K562 (cell line): Measurements from ENCODE around the gene USP32. TPM values are rescaled to one million over a fixed set of nuclear protein-coding genes. Genes with fewer than 3 reads are reported as not detected.

Experiments
- ATAC-seq: fragments of 200-7000 bp; cut with Tn5 transposase; 3 replicates; pipeline ENCODE4 v1.9.1; 2020; ENCODE audit warnings: moderate library complexity
- BruUV-seq: library from RNA; stranded (reverse); fragments of 400-500 nt; replicated peaks from 2 replicates; lab custom pipeline; 2021; lab: Mats Ljungman, UMichigan
- CTCF ChIA-PET: fragments of 300-600 bp; formaldehyde crosslinking; extraction: SDS; loops from one replicate; lab custom pipeline; 2021; ENCODE audit warnings: low intra/inter-chr PET ratio; lab: Yijun Ruan, JAX
- POLR2A ChIA-PET: fragments of 300-600, 350-650 bp; sonication (Branson Sonifier 250); formaldehyde crosslinking; extraction: SDS; loops from one replicate; lab custom pipeline; 2021; ENCODE audit warnings: antibody characterized with exemption, inconsistent platforms; lab: Yijun Ruan, JAX
- DNase-seq, 4 experiments: peaks; one replicate each; pipeline versions ENCODE4 v3.0.0 to v3.0.0-alpha.2; 2011 to 2018; ENCODE audit warnings: low spot score in 3 of 4, mixed read lengths in 3 of 4; ENCODE audit errors: extremely low read depth in 1 of 4
- FAIRE-seq: peaks from 2 replicates; lab custom pipeline; 2011; peaks lifted over from hg19 to GRCh38; lab: Jason Lieb, UNC
- H2AFZ ChIP-seq: 2 replicates; pipeline ENCODE4 v1.6.0; 2011; ENCODE audit warnings: low read depth, low read length, control low read depth, inconsistent platforms
- H3K27ac ChIP-seq: fragments of 200-600 bp; 3 replicates; pipeline ENCODE4 v1.8.0; 2011; ENCODE audit warnings: low read depth, mild to moderate bottlenecking, control low read depth, inconsistent platforms, low read length, moderate library complexity, mixed read lengths; ENCODE audit errors: extremely low read depth
- H3K27me3 ChIP-seq, 2 experiments: fragments of 300-600 bp in 1 of 2; 2 replicates in 1 of 2; 3 replicates in 1 of 2; pipeline versions ENCODE4 v1.6.0 to v1.8.0; 2011; ENCODE audit warnings: inconsistent platforms in 2 of 2, low read length in 2 of 2, mild to moderate bottlenecking in 1 of 2, mixed read lengths in 1 of 2, moderate library complexity in 1 of 2; ENCODE audit not compliant: control insufficient read depth in 2 of 2, insufficient read depth in 2 of 2
- H3K36me3 ChIP-seq: fragments of 300-600 bp; 3 replicates; pipeline ENCODE4 v1.8.0; 2011; ENCODE audit warnings: mild to moderate bottlenecking, low read length, inconsistent platforms; ENCODE audit not compliant: control insufficient read depth, insufficient read depth
- H3K4me1 ChIP-seq, 2 experiments: fragments of 200-600 bp in 1 of 2; replicated peaks in 1 of 2; 2 replicates in 1 of 2; 3 replicates in 1 of 2; pipeline versions ENCODE4 v1.5.1 to v1.8.0; 2011; ENCODE audit warnings: inconsistent platforms in 2 of 2, low read length in 2 of 2, mild to moderate bottlenecking in 1 of 2, mixed read lengths in 1 of 2, moderate library complexity in 1 of 2; ENCODE audit not compliant: control insufficient read depth in 2 of 2, insufficient read depth in 2 of 2
- H3K4me2 ChIP-seq: 2 replicates; pipeline ENCODE4 v1.6.1; 2011; ENCODE audit warnings: low read length, control low read depth, inconsistent platforms, mixed read lengths; ENCODE audit not compliant: insufficient read depth
- H3K4me3 ChIP-seq: fragments of 200-600 bp; sonication (generic), shearing (Covaris generic); 2 replicates; pipeline ENCODE4 v1.5.1; 2016; ENCODE audit warnings: control low read depth, inconsistent platforms
- H3K79me2 ChIP-seq: fragments of 200-600 bp; 3 replicates; pipeline ENCODE4 v1.8.0; 2011; ENCODE audit warnings: low read length, inconsistent platforms; ENCODE audit not compliant: control insufficient read depth, insufficient read depth
- H3K9ac ChIP-seq, 2 experiments: 2 replicates each; pipeline versions ENCODE4 v1.6.0 to v1.6.1; 2011; ENCODE audit warnings: low read depth in 2 of 2, low read length in 2 of 2, control low read depth in 1 of 2, inconsistent platforms in 1 of 2, mild to moderate bottlenecking in 1 of 2, mixed read lengths in 1 of 2; ENCODE audit not compliant: insufficient read depth in 1 of 2
- H3K9me1 ChIP-seq: one replicate; pipeline ENCODE4 v1.6.0; 2011; ENCODE audit warnings: inconsistent platforms, mild to moderate bottlenecking, low read length, moderate library complexity; ENCODE audit not compliant: control insufficient read depth, insufficient read depth
- H3K9me3 ChIP-seq: replicated peaks from 2 replicates; pipeline ENCODE4 v1.5.1; 2011; ENCODE audit warnings: low read depth, low read length, inconsistent platforms; ENCODE audit not compliant: control insufficient read depth, insufficient read depth
- H4K20me1 ChIP-seq: replicated peaks from 2 replicates; pipeline ENCODE4 v1.6.1; 2011; ENCODE audit warnings: low read length, inconsistent platforms, mixed read lengths; ENCODE audit not compliant: control insufficient read depth, insufficient read depth
- ARID1B ChIP-seq: fragments of 450-650 bp; IDR thresholded peaks from 2 replicates; pipeline ENCODE4 v1.6.1; 2016; ENCODE audit warnings: antibody characterized with exemption, mild to moderate bottlenecking, inconsistent platforms
- CBFA2T2 ChIP-seq: fragments of 450-650 bp; conservative IDR thresholded peaks from 2 replicates; pipeline ENCODE4 v1.6.1; 2017; ENCODE audit warnings: mild to moderate bottlenecking
- CBFA2T3 ChIP-seq: fragments of 450-650 bp; IDR thresholded peaks from 2 replicates; pipeline ENCODE4 v1.6.1; 2017
- CEBPB ChIP-seq: fragments of 450-650 bp; IDR thresholded peaks from 2 replicates; pipeline ENCODE4 v1.6.1; 2016; ENCODE audit warnings: missing genetic modification characterization, missing compliant biosample characterization
- CEBPG ChIP-seq, 3 experiments: fragments of 200-800 bp in 1 of 3; sonication (Bioruptor generic) in 1 of 3; sonication (generic) in 1 of 3; formaldehyde crosslinking in 1 of 3; IDR thresholded peaks in 2 of 3; conservative IDR thresholded peaks in 1 of 3; 2 replicates each; pipeline versions ENCODE4 v1.6.1 to v1.8.0; 2016 to 2022; ENCODE audit warnings: missing compliant biosample characterization in 2 of 3, missing genetic modification characterization in 2 of 3, mild to moderate bottlenecking in 1 of 3, missing genetic modification reagents in 1 of 3
- CXXC5 ChIP-seq: fragments of 250-450 bp; sonication (Bioruptor Pico); IDR thresholded peaks from 2 replicates; pipeline ENCODE4 v1.8.0; 2022; ENCODE audit warnings: inconsistent platforms, mild to moderate bottlenecking, moderate library complexity
- E4F1 ChIP-seq: fragments of 250-450 bp; sonication (Bioruptor Pico); IDR thresholded peaks from 2 replicates; pipeline ENCODE4 v1.5.0; 2021; ENCODE audit warnings: mild to moderate bottlenecking, borderline replicate concordance
- EP300 ChIP-seq: IDR thresholded peaks from 2 replicates; pipeline ENCODE4 v1.6.1; 2012; ENCODE audit warnings: low read length, improper control_type of control experiment
- MEIS2 ChIP-seq: fragments of 450-650 bp; IDR thresholded peaks from 2 replicates; pipeline ENCODE4 v1.6.1; 2014; ENCODE audit warnings: mild to moderate bottlenecking; ENCODE audit not compliant: partially characterized antibody
- MTA2 ChIP-seq: fragments of 450-650 bp; IDR thresholded peaks from 2 replicates; pipeline ENCODE4 v1.6.1; 2016; ENCODE audit warnings: low read depth
- RCOR1 ChIP-seq, 2 experiments: IDR thresholded peaks; 2 replicates each; pipeline ENCODE4 v1.6.1; 2012; ENCODE audit warnings: low read depth in 2 of 2, low read length in 2 of 2, borderline replicate concordance in 1 of 2, improper control_type of control experiment in 1 of 2
- SOX6 ChIP-seq: fragments of 450-650 bp; IDR thresholded peaks from 2 replicates; pipeline ENCODE4 v1.6.1; 2014; ENCODE audit warnings: mild to moderate bottlenecking
- TCF3 ChIP-seq: sonication (generic); formaldehyde crosslinking; IDR thresholded peaks from 2 replicates; pipeline ENCODE4 v1.4.0; 2020; ENCODE audit warnings: mild to moderate bottlenecking, missing genetic modification reagents
- ZEB2 ChIP-seq: fragments of 450-650 bp; IDR thresholded peaks from 2 replicates; pipeline ENCODE4 v1.6.1; 2016
- ZNF217 ChIP-seq: sonication (generic); formaldehyde crosslinking; IDR thresholded peaks from 2 replicates; pipeline ENCODE4 v1.8.0; 2022; ENCODE audit warnings: mild to moderate bottlenecking, missing genetic modification reagents
- WGBS: fragments of 100-300 bp; shearing (Covaris generic); methylation state at CpG from one replicate; pipeline ENCODE4 v1.1.6; 2016; ENCODE audit warnings: low coverage, mixed read lengths; ENCODE audit not compliant: insufficient coverage; ENCODE audit errors: missing lambda C conversion rate; 5-methylcytosine and 5-hydroxymethylcytosine counted together
- in situ Hi-C: fragments of 300-500 bp; cut with MboI; formaldehyde crosslinking; loops from 4 replicates; pipeline ENCODE4 v1.15.0; 2018; ENCODE audit warnings: inconsistent platforms, mixed read lengths
- intact Hi-C: fragments of 100-400 bp; cut with micrococcal nuclease; formaldehyde crosslinking; loops from 2 replicates; pipeline ENCODE4 v1.14.2; 2022
- polyA plus RNA-seq, 8 experiments: library from polyadenylated mRNA; depleted of rRNA in 4 of 8; stranded (reverse) in 5 of 8; unstranded in 3 of 8; fragments of >200 nt; fragmentation: Nextera tagmentation in 2 of 8; fragmentation: Illumina TruSeq in 1 of 8; extraction: Ambion mirVana in 2 of 8; extraction: Trizol in 1 of 8; gene quantifications; 2 replicates each; pipeline versions ENCODE4 v1.2.1 to v1.2.3, GENCODE V29; 2011 to 2014; ENCODE audit warnings: inconsistent platforms in 1 of 8, missing spikeins in 1 of 8
- total RNA-seq, 7 experiments: library from RNA; depleted of rRNA in 6 of 7; stranded (reverse); fragments of >200 nt in 6 of 7; fragmentation: Illumina TruSeq in 2 of 7; extraction: Trizol in 2 of 7; gene quantifications; 2 replicates each; pipeline versions ENCODE4 v1.2.1 to v1.2.3, GENCODE V29; 2011 to 2021; ENCODE audit warnings: low replicate concordance in 1 of 7
- TF ChIP-seq, protein P1 (sequence below): fragments of 450-650 bp; IDR thresholded peaks from 2 replicates; pipeline ENCODE4 v1.6.1; 2016; ENCODE audit warnings: missing biosample characterization, missing genetic modification characterization
- TF ChIP-seq, protein P2 (sequence below): fragments of 250-450 bp; sonication (Bioruptor Pico); IDR thresholded peaks from 2 replicates; pipeline ENCODE4 v1.8.0; 2021; ENCODE audit warnings: mild to moderate bottlenecking, moderate library complexity

The USP32 gene
- total and polyA plus RNA-seq, 9 of the 15 experiments (the other 6 are each of a cell fraction or from before 2014, with no cell fraction given) = 18.0 to 69.3 (median 47.1) TPM

DNA sequence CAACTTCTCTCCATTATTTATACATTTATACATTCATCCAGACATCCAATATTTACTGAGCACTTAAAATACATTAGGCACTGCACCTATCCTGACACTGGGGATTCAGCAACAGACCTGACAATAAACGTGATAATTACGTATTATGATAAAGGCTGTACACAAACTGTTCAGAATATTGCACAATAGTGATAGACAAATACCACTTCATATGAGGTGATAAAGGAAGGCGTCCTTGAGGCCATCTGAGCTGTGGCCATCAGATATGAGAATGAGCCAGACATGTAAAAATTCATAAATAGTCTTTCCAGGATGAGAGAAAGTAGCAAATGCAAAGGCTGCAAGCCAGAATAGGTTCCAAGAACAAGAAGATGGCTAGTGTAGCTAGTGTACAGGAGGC, 8.6 kb downstream of the USP32 start (continued):
- TF ChIP-seq CEBPG (CRISPR knock-in tag; IDR thresholded peaks at IDR 0.05) (peak; percentile 87), CEBPG (tag; conservative IDR thresholded peaks at IDR 0.05 in 1 of 2, IDR thresholded peaks at IDR 0.05 in 1 of 2) (peak; percentile 80 to 98), CXXC5 (peak; percentile 71), CEBPB (tag) (peak; percentile 98), SOX6 (peak; percentile 53; the same call in 1 of the 2 replicates), CBFA2T3 (peak; percentile 40), EP300 (peak; percentile 36; the same call in 1 of the 2 replicates), RCOR1 (IDR thresholded peaks at IDR 0.05; ENCODE audit: borderline replicate concordance in 1 of 2, low read depth in 2 of 2, low read length in 2 of 2) (peak in 1 of 2 experiments; percentile 53; a peak in 1 of 4 replicates)
- TF ChIP-seq, protein P1, sequence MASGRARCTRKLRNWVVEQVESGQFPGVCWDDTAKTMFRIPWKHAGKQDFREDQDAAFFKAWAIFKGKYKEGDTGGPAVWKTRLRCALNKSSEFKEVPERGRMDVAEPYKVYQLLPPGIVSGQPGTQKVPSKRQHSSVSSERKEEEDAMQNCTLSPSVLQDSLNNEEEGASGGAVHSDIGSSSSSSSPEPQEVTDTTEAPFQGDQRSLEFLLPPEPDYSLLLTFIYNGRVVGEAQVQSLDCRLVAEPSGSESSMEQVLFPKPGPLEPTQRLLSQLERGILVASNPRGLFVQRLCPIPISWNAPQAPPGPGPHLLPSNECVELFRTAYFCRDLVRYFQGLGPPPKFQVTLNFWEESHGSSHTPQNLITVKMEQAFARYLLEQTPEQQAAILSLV (tag) = peak; percentile 84

DNA sequence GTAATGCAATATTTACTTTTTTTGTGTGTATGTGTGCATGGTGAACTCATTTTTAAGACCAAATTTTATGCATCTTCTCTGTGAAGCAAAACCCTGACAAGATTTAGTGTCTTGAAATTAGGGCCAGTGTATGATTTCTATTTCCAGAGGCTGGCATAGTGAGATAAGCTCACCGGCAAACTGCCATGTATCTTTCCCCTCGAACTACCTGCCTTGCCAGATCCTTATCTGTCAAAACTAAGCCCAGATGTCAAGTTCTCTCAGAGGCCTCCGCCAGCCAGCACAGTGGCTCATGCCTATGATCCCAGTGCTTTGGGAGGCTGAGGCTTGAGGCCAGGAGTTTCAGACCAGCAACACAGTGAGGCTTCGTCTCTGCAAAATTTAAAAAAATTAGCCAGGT, 10.0 kb downstream of the USP32 start:
- ChIA-PET CTCF (no interaction called here), POLR2A (interaction anchor here (0.7 to 1.5 kb wide), 2 partner anchors 9 kb away, joined by 4 read pairs; no protein-coding TSS in a partner anchor)
- H3K4me1 ChIP-seq = peaks cover 13 to 36% of the 10 kb centered on the region in 2 experiments
- peak in 1 of 4 experiments; percentile 55 for DNase-seq
- H4K20me1 ChIP-seq = 0 out of 2 replicates have a peak, but pooled peaks cover 10% of the 10 kb centered on the region
- peak overlapping the region; percentile 12 to 77; a peak in 1 of 4 replicates for H3K9ac ChIP-seq
- FAIRE-seq = no peak
- peak overlapping the region; percentile 22; the same call in 1 of the 3 replicates for H3K27ac ChIP-seq
- BruUV-seq = no TSS peak
- peaks cover 4% of the 10 kb centered on the region for H3K9me1 ChIP-seq
- peaks cover 96% of the 10 kb centered on the region for H3K79me2 ChIP-seq
- 21% methylated on average over 4 of the region's 4 CpGs for WGBS
- H2AFZ ChIP-seq = no peak overlapping the region
- H3K36me3 ChIP-seq = peaks cover 20% of the 10 kb centered on the region; the same call in 2 of the 3 replicates
- no peaks in the 10 kb centered on the region for H3K9me3 ChIP-seq
- no peaks in the 10 kb centered on the region for H3K27me3 ChIP-seq
- H3K4me2 ChIP-seq = peak overlapping the region; percentile 8; the same call in 1 of the 2 replicates
- H3K4me3 ChIP-seq = no peak overlapping the region
- intact Hi-C loops (no loop called here), in situ Hi-C loops (no loop called here)
- no peak for ATAC-seq
- TF ChIP-seq, protein P2, sequence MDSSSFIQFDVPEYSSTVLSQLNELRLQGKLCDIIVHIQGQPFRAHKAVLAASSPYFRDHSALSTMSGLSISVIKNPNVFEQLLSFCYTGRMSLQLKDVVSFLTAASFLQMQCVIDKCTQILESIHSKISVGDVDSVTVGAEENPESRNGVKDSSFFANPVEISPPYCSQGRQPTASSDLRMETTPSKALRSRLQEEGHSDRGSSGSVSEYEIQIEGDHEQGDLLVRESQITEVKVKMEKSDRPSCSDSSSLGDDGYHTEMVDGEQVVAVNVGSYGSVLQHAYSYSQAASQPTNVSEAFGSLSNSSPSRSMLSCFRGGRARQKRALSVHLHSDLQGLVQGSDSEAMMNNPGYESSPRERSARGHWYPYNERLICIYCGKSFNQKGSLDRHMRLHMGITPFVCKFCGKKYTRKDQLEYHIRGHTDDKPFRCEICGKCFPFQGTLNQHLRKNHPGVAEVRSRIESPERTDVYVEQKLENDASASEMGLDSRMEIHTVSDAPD = no peak
- TF ChIP-seq MEIS2 (peak; percentile 84), TCF3 (CRISPR knock-in tag) (peak; percentile 40; the same call in 1 of the 2 replicates), ZNF217 (CRISPR knock-in tag) (no peak), ARID1B (peak; percentile 67), CBFA2T3 (peak; percentile 64), ZEB2 (peak; percentile 87), CBFA2T2 (0 out of 2 replicates have a peak, but pooled peaks have one; percentile 6), E4F1 (CRISPR knock-in tag) (no peak), MTA2 (no peak), SOX6 (0 out of 2 replicates have a peak, but pooled peaks have one; percentile 32)
